ENCODE data around the gene GET3.

DNA sequence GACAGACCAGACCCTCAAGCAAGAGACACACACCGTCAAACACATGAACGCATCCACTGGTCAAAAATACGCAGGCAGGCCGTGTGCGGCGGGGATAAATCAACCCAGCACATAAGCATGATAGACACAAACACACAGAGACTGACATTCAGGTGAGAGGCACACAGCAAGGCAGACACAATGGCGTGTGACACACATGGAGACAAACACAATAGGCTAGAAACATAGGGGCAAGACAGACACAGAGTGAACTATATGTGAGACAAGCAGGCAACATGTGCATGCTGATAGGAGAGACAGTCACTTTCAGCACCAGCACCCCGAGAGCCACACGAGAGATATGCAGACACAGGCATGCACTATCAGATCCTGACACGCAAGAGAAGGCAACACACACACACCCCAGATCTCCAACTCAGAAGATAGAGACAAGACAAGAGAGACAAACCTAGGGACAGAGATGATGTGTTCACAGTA is 47.1 kb downstream of the GET3 start:
- TF ChIP-seq, protein P1, sequence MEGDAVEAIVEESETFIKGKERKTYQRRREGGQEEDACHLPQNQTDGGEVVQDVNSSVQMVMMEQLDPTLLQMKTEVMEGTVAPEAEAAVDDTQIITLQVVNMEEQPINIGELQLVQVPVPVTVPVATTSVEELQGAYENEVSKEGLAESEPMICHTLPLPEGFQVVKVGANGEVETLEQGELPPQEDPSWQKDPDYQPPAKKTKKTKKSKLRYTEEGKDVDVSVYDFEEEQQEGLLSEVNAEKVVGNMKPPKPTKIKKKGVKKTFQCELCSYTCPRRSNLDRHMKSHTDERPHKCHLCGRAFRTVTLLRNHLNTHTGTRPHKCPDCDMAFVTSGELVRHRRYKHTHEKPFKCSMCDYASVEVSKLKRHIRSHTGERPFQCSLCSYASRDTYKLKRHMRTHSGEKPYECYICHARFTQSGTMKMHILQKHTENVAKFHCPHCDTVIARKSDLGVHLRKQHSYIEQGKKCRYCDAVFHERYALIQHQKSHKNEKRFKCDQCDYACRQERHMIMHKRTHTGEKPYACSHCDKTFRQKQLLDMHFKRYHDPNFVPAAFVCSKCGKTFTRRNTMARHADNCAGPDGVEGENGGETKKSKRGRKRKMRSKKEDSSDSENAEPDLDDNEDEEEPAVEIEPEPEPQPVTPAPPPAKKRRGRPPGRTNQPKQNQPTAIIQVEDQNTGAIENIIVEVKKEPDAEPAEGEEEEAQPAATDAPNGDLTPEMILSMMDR (IDR thresholded peaks at IDR 0.05): no peak
- no peak for TF ChIP-seq EZH2 (IDR thresholded peaks at IDR 0.05; ENCODE audit: borderline replicate concordance, insufficient read depth, low read depth, low read length, poor library complexity, severe bottlenecking)
